Caki2 (cell line): ENCODE results near the gene LRRC26. TPM values are rescaled to one million over a fixed set of nuclear protein-coding genes. Genes with fewer than 3 reads are reported as not detected.
A peak's percentile ranks its signal among the peaks of the same experiment; 100 is the strongest.

Experiments used
- DNase-seq: peaks from one replicate; pipeline ENCODE4 v3.0.0-alpha.2; 2015; ENCODE audit warnings: low read depth
- in situ Hi-C: cut with HindIII; loops from 2 replicates; pipeline ENCODE4 v1.10.0; 2016; ENCODE audit warnings: low sequenced_read_pairs, low pct_unique_long_range_greater_than_20kb, mixed read lengths
- total RNA-seq: library from RNA; depleted of rRNA; stranded (reverse); fragments of >200 nt; shearing (Covaris generic); gene quantifications from 2 replicates; pipeline ENCODE4 v1.2.3, GENCODE V29; 2014; ENCODE audit warnings: low replicate concordance; rRNA removed

Gene LRRC26
- 1.8 and 3.0 TPM in 2 replicates for total RNA-seq

DNA sequence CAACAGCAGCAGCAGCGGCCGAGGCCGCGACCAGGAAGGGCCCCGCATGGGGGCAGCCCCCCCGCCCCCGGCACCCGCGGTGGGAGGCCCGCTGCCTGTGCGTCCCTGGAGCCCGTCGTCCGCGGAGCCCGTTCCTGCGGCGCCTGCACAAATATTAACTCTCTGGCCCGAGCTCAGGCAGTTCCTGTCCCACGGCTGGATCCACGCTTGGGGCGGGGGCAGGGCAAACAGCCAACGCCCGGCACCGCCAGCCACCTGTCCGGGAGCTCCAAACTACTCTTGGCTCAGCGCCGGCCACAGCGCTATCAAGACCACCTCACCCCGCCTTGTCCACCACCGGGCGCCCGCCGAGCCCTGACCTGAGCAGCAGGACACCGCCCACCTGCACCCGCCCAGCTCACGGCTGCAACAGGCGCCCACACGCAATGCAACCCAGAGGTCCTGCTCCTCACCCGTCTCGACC lies at the start of gene LRRC26:
TSS of gene LRRC26 (minus strand) at position 156 of the 463 bp plus-strand sequence. CDS start at position 48, 108 bp downstream.
- DNase-seq, result no peak
- in situ Hi-C loops, result no loop called here

DNA sequence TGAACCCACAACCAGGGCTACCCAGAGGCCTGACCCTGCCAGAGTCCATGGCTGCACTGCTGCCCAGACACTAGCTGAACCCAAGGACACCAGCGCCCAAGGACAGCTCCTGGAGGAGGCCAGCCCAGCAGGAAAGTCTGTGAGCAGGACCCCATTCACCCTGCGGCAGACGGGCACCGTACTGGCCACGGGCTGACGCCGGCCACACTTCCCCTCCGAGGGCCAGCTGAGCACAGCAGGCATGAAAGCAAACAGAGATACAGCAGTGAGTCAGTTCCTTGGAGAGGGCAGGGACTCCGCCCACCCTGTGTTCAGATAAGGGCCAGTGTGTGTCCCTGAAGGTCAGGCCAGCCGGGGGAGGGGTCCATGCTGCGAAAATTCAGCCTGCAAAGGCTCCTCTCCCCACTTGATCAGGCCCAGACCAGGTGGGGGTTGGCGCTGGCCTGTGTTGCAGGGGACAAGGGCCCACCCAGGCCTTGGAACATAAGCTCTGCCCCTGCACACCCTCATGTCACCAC lies 49.0 kb upstream of the LRRC26 start:
- DNase-seq, result peak; percentile 73
- in situ Hi-C loops, result no loop called here

GRCh38 chr9:137218212-137218753 lies 48.4 kb upstream of the LRRC26 start:
- DNase-seq, result no peak
- in situ Hi-C loops, result no loop called here

GRCh38 chr9:137217276-137218211 lies 47.7 kb upstream of the LRRC26 start:
- in situ Hi-C loops, result no loop called here
- DNase-seq, result peak; percentile 85

DNA sequence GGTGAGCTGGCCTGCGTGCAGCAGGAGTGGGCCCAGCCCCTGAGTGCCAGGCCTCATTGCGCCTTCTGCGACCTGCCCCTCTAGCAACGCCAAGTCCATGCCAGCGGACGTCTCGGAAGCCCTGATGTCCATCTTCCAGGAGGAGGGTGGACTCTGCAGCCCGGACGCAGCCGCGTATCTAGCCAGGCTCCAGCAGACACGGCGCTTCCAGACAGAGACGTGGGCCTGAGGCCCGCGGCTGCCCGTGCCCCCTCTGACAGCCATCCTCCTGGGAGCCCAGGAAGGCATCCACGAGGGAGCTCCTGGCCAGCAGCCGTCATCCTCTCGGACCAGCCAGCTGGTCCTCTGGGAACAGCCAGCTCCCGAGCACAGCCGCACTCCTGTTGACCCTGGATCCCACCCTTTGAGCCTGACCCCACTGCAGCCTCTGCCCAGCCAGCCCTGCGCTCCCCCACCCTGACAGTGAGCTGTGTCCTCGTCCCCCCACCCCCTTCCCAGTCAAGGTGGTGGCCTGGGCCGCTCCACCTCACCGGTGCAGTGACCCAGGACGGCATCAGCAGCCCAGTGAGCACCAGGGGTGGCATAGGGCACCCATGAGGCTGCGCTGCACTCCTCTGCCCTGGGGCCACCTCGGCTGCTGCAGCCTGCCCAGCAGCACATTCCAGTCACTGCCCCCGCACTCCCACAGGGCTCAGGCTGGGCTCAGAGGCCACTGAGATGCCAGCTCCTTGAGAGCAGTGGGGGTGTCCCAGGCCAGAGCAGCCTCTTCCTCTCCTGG lies 46.5 kb upstream of the LRRC26 start:
- DNase-seq, result no peak
- in situ Hi-C loops, result no loop called here

- no peak for DNase-seq
- in situ Hi-C loops, result no loop called here
Observed at GRCh38 chr9:137215196-137215986, 45.5 kb upstream of the LRRC26 start.

DNA sequence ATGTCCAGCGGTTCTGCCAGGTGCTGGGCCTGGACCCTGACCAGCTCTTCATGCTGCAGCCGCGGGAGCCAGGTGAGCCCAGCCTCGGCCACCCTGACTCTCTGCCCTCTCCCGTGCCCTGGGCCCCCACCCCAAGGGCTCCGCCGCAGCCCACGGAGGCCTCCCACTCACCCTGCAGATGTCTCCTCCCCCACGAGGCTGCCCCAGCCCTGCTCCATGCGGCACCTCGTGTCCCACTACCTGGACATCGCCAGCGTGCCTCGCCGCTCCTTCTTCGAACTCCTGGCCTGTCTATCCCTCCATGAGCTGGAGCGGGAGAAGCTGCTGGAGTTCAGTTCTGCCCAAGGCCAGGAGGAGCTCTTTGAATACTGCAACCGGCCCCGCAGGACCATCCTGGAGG lies 44.8 kb upstream of the LRRC26 start:
- in situ Hi-C loops, result no loop called here
- no peak for DNase-seq

DNA sequence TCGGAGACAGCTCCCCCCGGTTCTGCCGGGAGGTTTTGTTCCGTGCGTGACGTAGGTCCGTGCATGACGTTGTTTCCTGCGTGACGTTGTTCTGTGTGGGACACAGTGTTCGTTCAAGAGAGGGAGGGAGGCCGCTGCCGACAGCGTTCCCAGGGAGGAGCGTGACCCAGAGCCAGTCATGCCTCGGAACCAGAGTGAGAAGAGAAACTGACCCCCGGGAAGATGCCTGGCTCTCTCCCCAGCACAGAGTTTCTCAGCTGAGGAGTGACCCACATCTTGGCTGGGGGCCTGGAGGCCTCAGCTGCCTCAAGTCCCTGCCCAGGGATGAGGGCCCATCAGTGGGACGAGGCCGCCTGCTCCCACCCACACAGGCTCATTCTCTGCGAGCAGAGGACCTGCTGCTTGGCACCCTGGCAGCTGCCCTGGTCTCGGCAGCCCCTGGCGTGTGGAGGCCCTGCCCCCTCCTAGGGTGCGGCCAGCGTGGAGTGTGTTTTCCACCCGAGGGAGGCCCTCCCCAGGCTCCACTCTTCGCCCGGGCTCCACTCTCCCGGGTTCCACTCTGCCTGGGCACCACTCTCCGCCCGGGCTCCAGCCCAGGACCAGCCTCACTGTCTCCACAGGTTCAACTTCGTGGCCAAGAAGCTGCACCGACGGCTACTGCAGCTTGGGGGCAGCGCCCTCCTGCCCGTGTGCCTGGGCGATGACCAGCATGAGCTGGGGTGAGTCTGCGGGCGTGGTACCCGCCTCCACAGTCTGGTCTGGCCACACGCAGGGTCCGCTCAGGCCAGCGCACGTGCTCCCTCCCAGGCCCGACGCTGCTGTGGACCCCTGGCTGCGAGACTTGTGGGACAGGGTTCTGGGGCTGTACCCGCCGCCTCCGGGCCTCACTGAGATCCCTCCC lies 43.6 kb upstream of the LRRC26 start:
- no peak for DNase-seq
- in situ Hi-C loops, result no loop called here

GRCh38 chr9:137212520-137212919 lies 42.7 kb upstream of the LRRC26 start:
- in situ Hi-C loops, result no loop called here
- no peak for DNase-seq

DNA sequence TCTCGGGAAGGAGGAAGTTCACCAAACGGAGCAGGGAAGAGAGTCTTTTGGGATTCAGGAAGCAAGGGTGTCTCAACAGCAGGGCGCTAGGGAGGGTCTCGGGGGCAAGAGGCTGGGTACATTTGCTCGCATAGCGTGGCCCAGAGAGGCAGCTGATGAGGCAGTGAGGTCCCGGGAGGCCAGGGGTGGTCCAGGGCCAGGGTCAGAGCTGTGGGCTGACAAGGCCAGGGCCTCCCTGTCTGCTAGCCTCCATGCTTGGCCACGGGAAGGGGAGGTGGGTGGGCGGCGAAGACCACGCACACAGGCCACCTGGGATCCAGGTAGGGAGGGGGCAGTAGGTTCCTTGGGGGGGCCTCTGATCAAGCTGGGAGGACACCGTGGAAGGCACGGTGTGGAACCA lies 41.7 kb upstream of the LRRC26 start:
- DNase-seq, result no peak
- in situ Hi-C loops, result no loop called here

GRCh38 chr9:137206602-137207001 lies 36.8 kb upstream of the LRRC26 start:
- in situ Hi-C loops, result no loop called here
- no peak for DNase-seq

DNA sequence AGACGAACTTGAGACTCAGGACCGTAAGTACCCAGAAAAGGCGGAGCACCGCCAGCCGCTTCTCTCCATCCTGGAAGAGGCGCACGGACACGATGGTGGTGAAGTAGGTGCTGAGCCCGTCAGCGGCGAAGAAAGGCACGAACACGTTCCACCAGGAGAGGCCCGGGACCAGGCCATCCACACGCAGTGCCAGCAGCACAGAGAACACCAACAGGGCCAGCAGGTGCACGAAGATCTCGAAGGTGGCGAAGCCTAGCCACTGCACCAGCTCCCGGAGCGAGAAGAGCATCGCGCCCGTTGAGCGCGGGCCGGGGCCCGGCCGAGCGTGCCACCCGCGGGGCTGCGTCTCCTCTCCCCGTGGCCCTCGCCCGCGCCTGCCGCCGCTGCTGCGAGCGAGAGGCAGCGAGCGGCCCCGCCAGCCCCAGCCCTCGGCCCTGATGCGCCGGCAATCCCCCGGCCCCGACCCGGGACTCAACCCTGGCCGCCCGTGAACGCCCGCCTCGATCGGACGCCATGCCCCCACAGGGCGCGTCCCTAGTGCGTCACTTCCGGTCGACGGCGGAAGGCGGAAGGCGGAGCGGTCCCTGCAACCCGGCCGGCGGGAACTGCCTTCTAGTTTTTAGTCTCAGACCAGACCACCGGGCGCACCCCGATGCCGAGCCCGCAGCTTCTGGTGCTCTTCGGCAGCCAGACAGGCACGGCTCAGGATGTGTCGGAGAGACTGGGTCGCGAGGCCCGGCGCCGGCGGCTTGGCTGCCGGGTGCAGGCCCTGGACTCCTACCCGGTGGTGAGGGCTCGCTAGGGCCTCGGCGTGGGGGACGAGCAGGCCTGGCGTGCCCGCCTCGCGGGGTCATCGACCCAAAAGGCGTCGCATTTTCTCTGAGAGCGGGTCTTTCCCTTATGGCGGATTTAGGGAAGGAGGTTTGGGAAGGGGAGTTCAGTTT lies 35.5 kb upstream of the LRRC26 start, which contains the start of the genes NDOR1 and TMEM203:
TSS of gene NDOR1 (plus strand) at position 575 of the 944 bp plus-strand sequence. CDS start at position 653, 78 bp downstream.
TSS of gene TMEM203 (minus strand) at position 523 of the 944 bp plus-strand sequence. CDS start at position 289, 234 bp downstream.
- in situ Hi-C loops, result no loop called here
- peak; percentile 66 for DNase-seq

- in situ Hi-C loops, result no loop called here
- DNase-seq, result no peak
Observed at GRCh38 chr9:137204731-137205125, 34.9 kb upstream of the LRRC26 start.

GRCh38 chr9:137202966-137203365 lies 33.1 kb upstream of the LRRC26 start:
- in situ Hi-C loops, result no loop called here
- no peak for DNase-seq

DNA sequence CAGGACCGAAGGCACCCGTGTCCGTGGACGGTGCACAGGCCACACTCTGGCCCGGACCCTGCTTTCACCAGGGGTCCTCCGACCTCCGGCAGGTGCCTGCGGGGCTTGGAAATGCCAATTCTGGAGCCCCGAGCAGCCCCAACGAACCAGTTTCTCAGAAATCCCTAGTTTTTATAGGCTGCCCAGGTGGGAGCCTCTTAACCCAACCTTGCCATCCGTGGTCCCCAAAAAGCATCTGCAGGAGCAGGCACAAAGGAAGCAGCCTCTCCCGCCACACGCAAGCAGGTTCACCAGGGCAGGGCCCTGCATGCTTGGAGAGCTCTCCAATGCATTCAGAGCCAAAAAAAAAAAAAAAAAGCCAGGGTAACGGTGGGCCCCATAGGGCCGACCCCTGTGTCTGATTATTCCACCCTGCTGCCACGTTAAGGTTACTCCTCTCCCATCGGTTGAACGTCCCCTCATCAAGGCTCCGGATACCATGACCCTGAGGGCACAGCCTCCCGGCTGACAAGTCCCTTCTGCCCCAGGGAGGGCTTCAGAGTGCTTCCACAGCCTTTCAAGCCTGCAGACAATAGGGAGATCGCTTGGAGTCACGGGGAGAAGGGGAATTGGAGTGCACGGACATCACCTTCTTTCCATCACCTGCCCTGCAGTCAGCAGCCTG lies 31.5 kb upstream of the LRRC26 start:
- in situ Hi-C loops, result no loop called here
- no peak for DNase-seq
